SH-SY5Y (cell line): ENCODE measurements around the gene PDE4D.

Experiments
- GATA2 ChIP-seq: IDR thresholded peaks from 2 replicates; pipeline ENCODE4 v1.6.1; 2011; ENCODE audit warnings: mild to moderate bottlenecking, low read depth, low read length
- GATA3 ChIP-seq: IDR thresholded peaks from 2 replicates; pipeline ENCODE4 v1.6.1; 2011; ENCODE audit warnings: low read depth, mild to moderate bottlenecking, low read length, moderate library complexity

Gene PDE4D

DNA sequence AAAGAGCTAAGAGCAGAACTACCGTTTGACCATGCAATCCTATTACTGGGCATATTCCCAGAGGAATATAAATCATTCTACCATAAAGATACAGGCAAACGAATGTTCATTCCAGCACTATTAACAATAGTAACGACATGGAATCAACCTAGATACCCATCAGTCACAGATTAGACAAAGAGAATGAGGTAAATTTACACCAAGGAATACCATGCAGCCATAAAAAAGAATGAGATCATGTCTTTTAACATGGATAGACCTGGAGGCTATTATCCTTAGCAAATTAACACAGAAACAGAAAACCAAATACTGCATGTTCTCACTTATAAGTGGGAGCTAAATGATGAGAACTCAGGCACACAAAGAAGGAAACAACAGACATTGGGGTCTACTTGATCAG, 641.9 kb downstream of the PDE4D start:
- no peak for TF ChIP-seq GATA3

DNA sequence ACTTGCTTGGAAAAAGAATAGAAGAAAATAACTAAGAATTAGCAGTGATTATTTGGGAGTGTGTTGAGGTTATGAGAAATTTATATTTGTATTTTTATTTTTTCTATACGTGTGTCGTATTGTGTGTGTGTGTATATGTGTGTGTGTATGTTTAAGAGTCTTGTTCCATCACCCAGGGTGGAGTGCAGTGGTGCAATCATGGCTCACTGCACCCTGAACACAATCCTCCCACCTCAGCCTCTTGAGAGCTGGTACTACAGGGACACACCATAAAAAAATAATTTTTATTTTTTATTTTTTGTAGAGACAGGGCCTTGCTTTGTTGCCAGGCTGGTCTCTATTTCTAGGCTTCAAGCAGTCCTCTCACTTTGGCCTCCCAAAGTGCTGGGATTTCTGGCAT, 643.8 kb downstream of the PDE4D start:
- TF ChIP-seq GATA2 = no peak
- TF ChIP-seq GATA3 = no peak

DNA sequence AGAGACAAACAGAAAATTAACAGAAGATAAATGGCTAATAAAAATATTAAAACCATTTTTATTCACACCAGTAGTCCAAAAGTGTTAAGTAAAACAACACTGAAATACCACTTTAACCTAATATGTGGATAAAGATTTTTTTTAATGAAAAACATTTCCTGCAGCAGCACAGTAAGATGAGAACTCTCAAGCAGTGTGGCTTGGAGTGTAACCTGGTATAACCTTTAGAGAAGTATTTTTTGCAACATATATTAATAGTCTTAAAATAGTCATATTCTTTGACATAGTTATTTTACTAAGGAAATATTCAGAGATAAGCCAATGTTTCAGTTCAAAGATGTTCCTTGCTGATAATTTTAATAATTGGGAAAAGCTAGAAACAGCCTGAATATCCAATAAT, 644.4 kb downstream of the PDE4D start:
- TF ChIP-seq GATA3 (no peak), GATA2 (no peak)

DNA sequence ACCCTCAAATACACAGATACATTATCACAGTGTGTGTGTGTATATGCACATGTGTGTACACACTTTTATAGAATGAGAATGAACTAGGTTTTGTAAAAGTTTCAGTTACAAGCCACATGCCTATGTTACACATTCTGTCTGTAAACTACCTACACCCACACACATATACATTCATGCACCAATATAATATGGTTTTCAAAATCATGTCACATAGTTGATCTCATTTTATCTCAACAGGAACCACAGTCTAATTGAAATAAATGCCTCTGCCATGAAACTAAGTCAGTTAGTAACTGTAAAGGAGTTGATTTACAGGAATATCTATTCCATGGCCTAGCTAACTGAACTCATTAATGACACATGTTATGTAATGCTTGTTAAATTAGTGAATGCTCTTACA, 646.6 kb downstream of the PDE4D start:
- no peak for TF ChIP-seq GATA2
- no peak for TF ChIP-seq GATA3

DNA sequence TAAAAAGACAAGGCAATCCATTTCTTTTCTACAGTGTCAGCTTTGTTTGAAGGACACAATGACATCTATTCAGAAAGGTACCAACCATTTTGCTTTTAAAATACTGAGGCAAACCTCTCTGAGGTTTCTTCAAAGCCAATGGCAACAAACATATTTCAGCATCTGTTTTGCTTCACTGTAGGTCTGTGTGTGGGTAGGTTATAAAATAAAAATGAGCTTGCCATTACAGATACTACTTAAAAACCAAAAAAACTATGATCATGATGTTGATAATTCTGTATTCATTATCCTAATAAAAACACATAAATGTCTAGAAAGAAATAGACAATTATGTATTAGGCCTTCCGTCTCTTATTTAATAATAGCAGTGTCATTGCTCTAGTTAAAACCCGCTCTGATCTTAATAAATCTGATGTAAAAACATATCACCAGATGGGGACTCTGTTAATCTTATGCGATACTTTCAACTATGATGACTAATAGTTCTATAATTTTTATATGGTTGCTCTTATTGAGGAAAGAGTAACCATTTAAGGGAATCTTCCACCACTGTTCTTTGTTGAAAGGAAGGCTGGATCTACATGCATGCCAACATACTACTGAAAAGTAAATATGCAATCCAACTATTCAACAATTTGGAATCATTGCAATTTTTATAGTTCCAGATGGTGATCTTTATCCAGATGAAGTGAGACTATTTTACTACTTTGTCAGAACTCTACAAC, 647.2 kb downstream of the PDE4D start:
- TF ChIP-seq GATA2 = no peak
- TF ChIP-seq GATA3 = no peak

DNA sequence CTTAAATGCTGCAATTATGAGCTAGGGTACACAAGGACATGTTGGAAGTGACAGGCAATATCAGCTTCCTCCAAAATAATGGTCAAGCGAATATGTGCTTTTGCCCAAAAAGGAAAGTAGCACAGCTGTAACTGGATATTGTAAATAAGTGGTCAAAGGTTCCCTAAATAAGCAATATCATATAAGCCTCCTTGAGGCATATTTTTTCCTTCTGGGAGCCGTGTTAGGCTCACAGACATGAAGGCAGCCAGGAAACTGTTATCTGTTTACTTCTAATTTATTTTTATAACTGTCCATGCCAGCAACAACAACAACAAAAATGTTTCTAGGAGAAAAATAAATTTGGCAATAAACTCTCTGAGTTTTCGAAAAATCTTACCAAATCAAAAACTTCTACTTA, 648.3 kb downstream of the PDE4D start:
- TF ChIP-seq GATA2 (no peak), GATA3 (no peak)

DNA sequence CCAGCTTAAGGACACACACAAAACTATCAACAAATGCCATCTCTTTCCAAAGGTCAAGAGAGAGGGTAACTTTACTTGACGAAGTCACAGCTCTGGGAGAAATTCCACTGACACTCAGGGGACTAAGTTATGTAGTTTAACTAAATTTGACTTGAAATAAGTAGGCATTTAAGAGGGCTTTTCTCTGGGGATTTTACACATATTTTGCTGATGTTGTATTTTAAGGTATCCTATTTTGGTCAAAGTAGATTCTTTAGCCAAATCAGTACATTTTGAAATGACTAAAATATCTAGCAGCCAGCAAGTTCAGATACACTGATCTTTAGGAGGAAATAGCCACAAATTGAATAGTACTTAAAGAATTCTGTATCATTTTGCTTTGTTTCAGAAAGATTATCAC, 652.0 kb downstream of the PDE4D start:
- TF ChIP-seq GATA2 = no peak
- no peak for TF ChIP-seq GATA3

DNA sequence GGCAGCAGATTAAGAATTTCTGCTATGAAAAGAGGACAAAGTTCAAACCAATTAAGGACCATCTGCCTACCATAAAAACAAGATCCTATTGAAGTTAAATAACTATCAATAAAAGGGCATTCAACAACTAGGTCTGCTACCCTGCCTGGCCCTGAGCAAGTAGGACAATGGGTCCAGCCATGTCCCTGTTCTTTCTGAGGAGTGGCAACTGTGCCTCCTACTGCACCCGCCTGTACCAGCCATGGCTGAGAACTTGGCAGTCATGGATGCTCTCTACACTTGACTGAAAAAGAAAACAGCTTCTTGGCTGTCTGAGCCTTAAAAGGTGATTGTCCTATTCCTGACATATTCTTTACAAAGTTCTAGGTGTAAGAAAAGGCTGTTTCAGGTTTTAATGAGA, 652.4 kb downstream of the PDE4D start:
- no peak for TF ChIP-seq GATA2
- no peak for TF ChIP-seq GATA3

DNA sequence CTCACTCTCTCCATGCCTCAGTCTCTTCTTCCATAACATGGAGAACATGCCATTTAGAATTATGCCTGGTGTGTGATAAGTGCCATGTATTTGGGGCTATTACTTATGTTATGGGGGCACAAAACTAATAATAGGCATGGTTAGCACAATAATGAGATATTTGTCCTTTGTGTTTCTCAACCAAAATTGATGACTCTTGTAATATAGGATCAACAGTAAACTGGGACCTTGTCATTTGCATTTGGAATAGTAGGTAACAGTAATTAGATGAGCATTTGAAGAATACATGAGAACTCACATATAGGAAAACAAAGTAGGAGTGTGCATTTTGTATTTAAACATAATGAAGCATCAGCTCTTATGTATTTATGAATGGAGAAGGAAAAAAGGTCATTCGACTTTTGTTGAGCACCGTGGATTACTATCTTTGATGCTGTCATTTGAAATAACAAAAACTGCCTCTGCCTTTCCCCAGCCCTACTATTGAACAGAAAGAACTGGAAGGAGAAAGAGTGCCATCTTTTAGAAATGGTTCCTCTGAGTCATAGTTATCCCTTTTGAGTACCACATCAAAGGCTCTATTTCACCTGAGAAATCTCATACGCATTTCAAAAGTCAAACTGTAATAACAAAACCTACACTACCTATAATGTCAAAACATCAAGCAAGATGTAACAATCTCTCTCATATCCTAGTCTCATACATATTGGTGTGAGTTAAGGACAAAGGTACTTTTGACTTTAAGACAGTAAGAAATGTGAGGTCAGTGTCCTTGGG, 655.2 kb downstream of the PDE4D start:
- no peak for TF ChIP-seq GATA2

DNA sequence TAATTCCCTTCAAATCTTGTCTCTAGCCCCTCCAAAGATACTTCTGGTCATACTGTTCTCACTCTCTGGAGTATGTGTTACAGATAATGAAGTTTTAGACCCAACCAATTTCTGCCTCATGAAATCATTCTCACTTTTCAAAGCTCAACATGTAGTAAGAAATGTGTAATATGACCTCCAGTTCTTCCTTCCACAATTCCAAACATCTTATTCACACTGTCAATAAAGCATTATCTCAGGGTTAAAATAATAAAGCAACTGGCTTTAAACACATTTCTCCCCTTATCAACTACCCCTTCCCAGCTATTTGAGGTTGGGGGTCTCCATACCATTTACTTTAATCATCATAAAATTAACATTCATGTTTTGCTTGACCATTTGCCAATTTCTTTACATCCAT, 656.5 kb downstream of the PDE4D start:
- no peak for TF ChIP-seq GATA2
- TF ChIP-seq GATA3 = no peak

DNA sequence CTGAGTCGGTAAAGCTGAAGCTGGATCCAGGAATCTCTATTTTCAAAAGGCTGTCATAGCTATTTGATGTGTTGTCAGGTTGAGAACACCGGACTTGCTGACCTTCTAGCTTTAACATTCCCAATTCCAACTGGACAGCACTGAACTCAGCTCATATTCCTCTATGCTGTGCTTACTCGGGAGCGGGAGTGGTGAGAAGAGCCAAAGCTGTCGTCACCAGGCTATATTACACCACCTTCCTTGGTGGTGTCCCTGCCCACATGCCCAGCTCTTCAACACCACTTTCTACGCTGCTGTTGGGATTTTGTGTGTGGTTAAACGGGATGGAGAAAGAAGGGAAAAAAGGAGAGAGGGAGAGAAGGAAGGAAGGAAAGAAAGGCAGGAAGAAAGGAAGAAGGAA, 657.1 kb downstream of the PDE4D start:
- TF ChIP-seq GATA3 (no peak), GATA2 (no peak)

DNA sequence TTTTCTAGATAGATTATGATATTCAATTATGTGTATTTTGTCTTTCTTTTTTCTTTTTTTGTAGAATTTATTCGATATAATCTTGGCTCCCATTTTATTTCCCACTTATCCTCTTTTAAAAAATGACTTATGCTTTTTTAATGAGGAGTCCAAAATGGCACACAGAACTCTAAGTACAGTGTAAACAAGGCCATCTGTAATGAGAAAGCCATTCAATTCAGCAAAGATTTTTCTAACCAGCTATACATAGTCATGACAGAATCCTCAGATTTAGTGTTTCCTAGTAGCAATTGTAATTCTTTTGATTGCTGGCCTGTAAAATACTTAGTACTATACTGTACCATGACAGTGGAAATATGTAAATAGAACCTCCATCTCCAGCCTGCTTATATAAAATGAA, 659.3 kb downstream of the PDE4D start:
- no peak for TF ChIP-seq GATA2
- no peak for TF ChIP-seq GATA3

DNA sequence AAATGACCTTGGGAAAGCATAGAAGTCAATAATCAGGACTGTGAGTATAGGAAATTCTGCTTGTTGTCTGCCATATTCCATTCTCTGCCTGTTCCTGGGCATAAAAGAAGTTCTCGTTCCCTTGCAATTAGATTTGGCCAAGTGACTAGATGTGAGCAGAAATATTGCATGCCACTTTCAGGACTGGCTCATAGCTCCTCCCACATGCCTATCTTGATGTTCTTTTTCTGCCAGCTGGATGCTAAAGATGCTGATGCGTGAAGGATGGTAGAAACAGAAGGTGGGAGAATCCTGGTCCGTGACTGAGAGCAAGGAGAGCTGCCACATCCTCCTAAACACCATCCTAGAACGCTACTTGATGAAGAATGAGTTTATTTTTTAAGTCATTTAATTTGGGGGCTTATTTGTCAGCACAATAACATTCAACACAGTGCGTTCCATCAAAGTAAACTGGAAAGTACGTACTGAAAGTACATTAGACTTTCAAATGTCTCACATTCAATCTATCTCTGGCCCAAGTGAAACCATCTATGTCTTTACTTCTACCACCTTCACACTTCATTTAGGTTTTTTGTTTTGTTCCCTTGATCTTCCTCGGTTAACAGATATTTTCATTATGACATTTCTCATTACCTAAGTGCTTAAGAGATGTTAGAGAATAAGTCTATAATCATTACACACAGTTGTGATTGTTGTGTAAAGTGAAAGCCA, 662.1 kb downstream of the PDE4D start:
- TF ChIP-seq GATA2 (no peak), GATA3 (no peak)

DNA sequence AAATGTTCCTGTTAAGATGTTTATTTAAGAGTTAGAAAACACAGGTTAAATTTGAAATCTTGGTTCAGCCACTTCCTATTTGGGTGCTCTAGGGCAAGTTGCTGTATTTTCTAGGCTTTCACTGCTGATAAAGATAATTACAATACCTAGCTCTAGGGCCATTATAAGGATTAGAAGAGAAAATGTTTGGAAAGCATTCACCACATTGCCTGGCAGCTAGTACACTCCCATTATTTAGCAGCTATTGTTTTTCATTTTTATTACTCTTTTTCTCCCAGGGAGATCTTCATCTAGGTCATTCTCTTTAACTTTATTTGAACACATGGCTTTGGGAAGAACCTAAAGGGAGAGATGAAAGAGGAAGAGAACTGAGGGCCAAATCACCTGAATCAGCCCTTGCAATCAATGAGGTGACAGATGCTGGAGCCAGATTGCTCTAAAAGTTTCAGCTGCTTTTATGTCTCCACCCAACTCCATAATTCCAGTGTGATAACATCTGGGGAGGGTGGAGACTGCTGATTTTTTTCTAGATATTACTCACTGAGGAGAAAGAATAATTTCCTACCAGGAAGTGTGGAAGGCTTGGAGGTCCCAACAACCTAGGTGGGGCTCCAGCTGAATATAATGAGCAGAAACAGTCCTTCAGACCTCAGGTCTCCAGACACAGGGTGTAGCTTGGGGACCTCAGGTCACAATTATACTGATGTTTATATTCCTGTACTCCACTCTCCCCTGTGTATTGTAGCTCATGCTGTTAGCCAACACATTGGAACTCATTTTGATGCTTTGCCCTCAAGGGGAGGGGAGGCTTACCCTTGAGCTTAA, 670.6 kb downstream of the PDE4D start:
- peak; percentile 38 for TF ChIP-seq GATA2
- no peak for TF ChIP-seq GATA3
